ENCODE results near the gene SERPINE2. TPM values are rescaled to one million over a fixed set of nuclear protein-coding genes. Genes with fewer than 3 reads are reported as not detected.

Gene SERPINE2
- total RNA-seq, 1 experiment from 2014 or later: 3.8 TPM

GRCh38 chr2:223932816-223933800 lies 106.0 kb downstream of the SERPINE2 start:
- CTCF ChIA-PET: no interaction called here
- Histone ChIP-seq H3K36me3 (ENCODE audit: control insufficient read depth, insufficient read depth, low read length) (no peaks in the 10 kb centered on the region), H3K4me1 (peaks cover 82% of the 10 kb centered on the region), H3K4me3 (ENCODE audit: low read depth, low read length) (no peak overlapping the region), H3K27me3 (replicated peaks; ENCODE audit: control insufficient read depth, insufficient read depth, low read length) (no peaks in the 10 kb centered on the region), H3K9me3 (no peaks in the 10 kb centered on the region)
- BruUV-seq (replicated peaks): no TSS peak
- intact Hi-C loops (cut with micrococcal nuclease; ENCODE audit: unreplicated experiment): no loop called here
- Mint-ChIP-seq H3K4me1 (ENCODE audit: low read depth, unreplicated experiment) (peaks cover 45% of the 10 kb centered on the region), H3K4me3 (ENCODE audit: unreplicated experiment) (no peak overlapping the region), H3K9me3 (ENCODE audit: unreplicated experiment) (no peaks in the 10 kb centered on the region), H3K27ac (ENCODE audit: unreplicated experiment) (peak overlapping the region; percentile 57), H3K27me3 (ENCODE audit: insufficient read depth, unreplicated experiment) (no peaks in the 10 kb centered on the region), H3K36me3 (ENCODE audit: insufficient read depth, unreplicated experiment) (peaks cover 10% of the 10 kb centered on the region)
- DNase-seq: no peak
- TF ChIP-seq CTCF (IDR thresholded peaks at IDR 0.05; ENCODE audit: insufficient read depth in 1 of 2, low read depth in 1 of 2, low read length in 1 of 2, severe bottlenecking in 1 of 2, unreplicated experiment in 1 of 2): no peak
- POLR2A ChIA-PET: no interaction called here

- Histone ChIP-seq H3K4me1 (peaks cover 58% of the 10 kb centered on the region), H3K36me3 (ENCODE audit: control insufficient read depth, insufficient read depth, low read length) (0 out of 2 replicates have a peak, but pooled peaks cover 1% of the 10 kb centered on the region), H3K4me3 (ENCODE audit: low read depth, low read length) (peak overlapping the region; percentile 24), H3K9me3 (peaks cover 7% of the 10 kb centered on the region; the same call in 1 of the 2 replicates), H3K27me3 (replicated peaks; ENCODE audit: control insufficient read depth, insufficient read depth, low read length) (no peaks in the 10 kb centered on the region)
- Mint-ChIP-seq H3K36me3 (ENCODE audit: insufficient read depth, unreplicated experiment) (peaks cover 18% of the 10 kb centered on the region), H3K4me1 (ENCODE audit: low read depth, unreplicated experiment) (peaks cover 39% of the 10 kb centered on the region), H3K27me3 (ENCODE audit: insufficient read depth, unreplicated experiment) (no peaks in the 10 kb centered on the region), H3K27ac (ENCODE audit: unreplicated experiment) (peak overlapping the region; percentile 99), H3K9me3 (ENCODE audit: unreplicated experiment) (no peaks in the 10 kb centered on the region), H3K4me3 (ENCODE audit: unreplicated experiment) (peak overlapping the region; percentile 85)
- ChIA-PET CTCF (interaction anchor here (0.6 to 1.9 kb wide), 7 partner anchors 8 to 69 kb away, joined by 3 to 9 read pairs (median 7); no protein-coding TSS in a partner anchor), POLR2A (interaction anchor here (0.6 to 1.9 kb wide), 7 partner anchors 13 to 93 kb away, joined by 4 to 19 read pairs (median 8); partner anchors contain the start of genes AP1S3, MRPL44 and WDFY1)
- intact Hi-C loops (cut with micrococcal nuclease; ENCODE audit: unreplicated experiment): loop anchor here (1.0 kb wide), 6 partner anchors 15 to 78 kb away; partner anchors contain the start of genes MRPL44 and WDFY1
- TF ChIP-seq CTCF (IDR thresholded peaks at IDR 0.05; ENCODE audit: insufficient read depth in 1 of 2, low read depth in 1 of 2, low read length in 1 of 2, severe bottlenecking in 1 of 2, unreplicated experiment in 1 of 2): no peak
- BruUV-seq (replicated peaks): TSS peak; percentile 84
- DNase-seq: peak; percentile 94 to 97
Observed at GRCh38 chr2:223930103-223930976, 108.7 kb downstream of the SERPINE2 start.
